GM19397 (cell line): Measurements from ENCODE around the gene TXNRD1.
"Not testable (repeated sequence)": the region's sequence is repeated elsewhere in the genome, so short reads cannot be mapped to it uniquely, and the experiment has no call there.

ENCODE experiments used
- ATAC-seq: cut with Tn5 transposase; IDR thresholded peaks from one replicate; pipeline ENCODE4 v1.9.1; 2021; ENCODE audit warnings: mild to moderate bottlenecking, moderate library complexity; ENCODE audit not compliant: unreplicated experiment

The TXNRD1 gene

GRCh38 chr12:104232609-104233280, 17.2 kb downstream of the TXNRD1 start:
- no peak for ATAC-seq

GRCh38 chr12:104234926-104235499, 19.4 kb downstream of the TXNRD1 start:
- ATAC-seq: no peak

GRCh38 chr12:104237930-104238329, 22.4 kb downstream of the TXNRD1 start:
- ATAC-seq: no peak

GRCh38 chr12:104242546-104243206, 27.1 kb downstream of the TXNRD1 start:
- ATAC-seq: no peak

- no peak for ATAC-seq
These were observed 28.0 kb downstream of the TXNRD1 start for GRCh38 chr12:104243551-104243950.

GRCh38 chr12:104243971-104244370, 28.4 kb downstream of the TXNRD1 start:
- ATAC-seq: no peak

GRCh38 chr12:104247698-104248097, 32.1 kb downstream of the TXNRD1 start:
- no peak for ATAC-seq

GRCh38 chr12:104248444-104248843, 32.9 kb downstream of the TXNRD1 start:
- ATAC-seq: no peak

GRCh38 chr12:104249017-104249416, 33.4 kb downstream of the TXNRD1 start:
- no peak for ATAC-seq

- no peak for ATAC-seq
These were observed 34.3 kb downstream of the TXNRD1 start for GRCh38 chr12:104249898-104250297.

- no peak for ATAC-seq
These were observed 35.0 kb downstream of the TXNRD1 start for GRCh38 chr12:104250366-104251125.

- no peak for ATAC-seq
These were observed 42.4 kb downstream of the TXNRD1 start for GRCh38 chr12:104257913-104258472.

- ATAC-seq: no peak
These were observed 43.0 kb downstream of the TXNRD1 start for GRCh38 chr12:104258476-104259067.

GRCh38 chr12:104263026-104263425, 47.4 kb downstream of the TXNRD1 start:
- ATAC-seq: no peak

- ATAC-seq: no peak
These were observed 48.2 kb downstream of the TXNRD1 start for GRCh38 chr12:104263580-104264358.

- ATAC-seq: not testable (repeated sequence)
These were observed 49.9 kb downstream of the TXNRD1 start for GRCh38 chr12:104265436-104265835.

GRCh38 chr12:104272938-104273337, 57.4 kb downstream of the TXNRD1 start:
- ATAC-seq: no peak

GRCh38 chr12:104273503-104273902, 57.9 kb downstream of the TXNRD1 start:
- no peak for ATAC-seq

GRCh38 chr12:104274811-104275210, 59.2 kb downstream of the TXNRD1 start:
- no peak for ATAC-seq

- no peak for ATAC-seq
These were observed 60.1 kb downstream of the TXNRD1 start for GRCh38 chr12:104275689-104276088.
